GM21381 (cell line): ENCODE results near the gene PTH1R.

Experiments used
- ATAC-seq: cut with Tn5 transposase; IDR thresholded peaks from one replicate; pipeline ENCODE4 v1.9.1; 2021; ENCODE audit warnings: mild to moderate bottlenecking, moderate library complexity; ENCODE audit not compliant: unreplicated experiment

Gene PTH1R

DNA sequence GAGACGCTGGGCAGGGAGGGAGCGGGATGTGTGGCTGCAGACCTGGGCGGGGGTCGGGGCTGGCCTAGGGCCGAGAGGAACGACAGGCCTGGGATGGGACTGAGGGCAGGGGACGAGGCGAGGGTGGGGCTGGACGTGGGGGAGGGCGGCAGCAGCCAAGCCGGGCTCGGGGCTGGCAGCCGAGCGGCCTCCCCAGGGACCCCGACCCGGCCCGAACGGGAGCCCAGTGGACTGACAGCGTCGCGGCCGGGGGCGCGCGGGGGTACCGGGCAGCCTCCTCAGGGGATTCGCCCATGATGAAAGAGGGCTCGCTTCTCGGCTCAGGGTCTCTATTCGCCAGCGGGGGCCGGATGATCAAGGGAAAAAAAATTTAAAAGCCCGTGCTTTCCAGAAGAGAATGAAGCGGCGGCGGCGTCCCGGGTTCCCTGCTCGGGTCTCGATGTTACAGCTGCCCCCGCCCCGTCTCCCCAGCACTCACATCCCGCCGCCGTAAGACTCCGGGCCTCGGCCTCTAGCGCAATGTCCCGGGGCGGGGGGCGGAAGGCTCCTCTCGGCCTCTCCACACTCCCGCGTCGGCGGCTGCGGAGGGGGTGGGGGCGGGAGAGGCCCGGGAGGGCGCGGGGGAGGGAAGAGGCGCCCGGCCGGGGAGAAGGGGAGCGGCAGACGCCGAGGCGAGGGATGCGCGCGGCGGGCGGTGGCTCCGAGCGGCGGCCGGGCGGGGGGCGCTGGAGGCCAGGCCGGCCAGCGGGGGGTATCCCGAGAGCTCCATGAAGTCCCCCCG, 4.3 kb downstream of the PTH1R start:
- ATAC-seq: no peak

DNA sequence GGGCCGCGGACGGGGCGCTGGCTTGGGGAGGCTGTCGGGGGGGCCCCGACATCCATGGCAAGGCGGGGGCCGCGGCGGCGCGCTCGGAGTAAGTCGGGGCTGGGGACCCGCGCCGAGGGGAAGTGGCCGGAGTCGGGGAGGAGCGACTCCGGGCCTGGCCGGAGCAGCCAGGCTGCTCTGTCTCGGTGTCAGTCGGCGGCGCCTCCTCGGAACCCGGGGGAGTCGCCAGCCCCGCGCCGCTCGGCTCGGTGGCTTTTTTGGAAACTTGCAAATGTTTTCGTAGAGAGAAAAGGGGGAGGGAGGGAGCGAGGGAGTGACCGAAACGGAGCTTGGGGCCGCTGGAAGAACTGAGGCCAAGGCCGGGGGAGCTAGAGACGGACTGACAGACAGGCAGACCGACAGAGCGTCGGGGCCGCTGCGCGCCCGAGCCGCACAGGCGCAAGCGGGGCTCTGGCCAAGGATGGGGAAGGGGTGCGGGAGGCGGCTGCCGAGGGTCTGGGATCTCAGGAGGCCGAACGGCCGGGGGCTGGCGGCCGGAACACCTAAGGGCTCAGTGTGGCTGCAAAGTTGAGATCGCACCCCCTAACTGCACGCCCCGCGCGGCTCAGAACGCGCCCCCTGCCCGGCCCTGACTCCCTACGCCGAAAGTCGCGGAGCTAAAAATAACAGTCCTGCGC, 5.0 kb downstream of the PTH1R start:
- no peak for ATAC-seq

DNA sequence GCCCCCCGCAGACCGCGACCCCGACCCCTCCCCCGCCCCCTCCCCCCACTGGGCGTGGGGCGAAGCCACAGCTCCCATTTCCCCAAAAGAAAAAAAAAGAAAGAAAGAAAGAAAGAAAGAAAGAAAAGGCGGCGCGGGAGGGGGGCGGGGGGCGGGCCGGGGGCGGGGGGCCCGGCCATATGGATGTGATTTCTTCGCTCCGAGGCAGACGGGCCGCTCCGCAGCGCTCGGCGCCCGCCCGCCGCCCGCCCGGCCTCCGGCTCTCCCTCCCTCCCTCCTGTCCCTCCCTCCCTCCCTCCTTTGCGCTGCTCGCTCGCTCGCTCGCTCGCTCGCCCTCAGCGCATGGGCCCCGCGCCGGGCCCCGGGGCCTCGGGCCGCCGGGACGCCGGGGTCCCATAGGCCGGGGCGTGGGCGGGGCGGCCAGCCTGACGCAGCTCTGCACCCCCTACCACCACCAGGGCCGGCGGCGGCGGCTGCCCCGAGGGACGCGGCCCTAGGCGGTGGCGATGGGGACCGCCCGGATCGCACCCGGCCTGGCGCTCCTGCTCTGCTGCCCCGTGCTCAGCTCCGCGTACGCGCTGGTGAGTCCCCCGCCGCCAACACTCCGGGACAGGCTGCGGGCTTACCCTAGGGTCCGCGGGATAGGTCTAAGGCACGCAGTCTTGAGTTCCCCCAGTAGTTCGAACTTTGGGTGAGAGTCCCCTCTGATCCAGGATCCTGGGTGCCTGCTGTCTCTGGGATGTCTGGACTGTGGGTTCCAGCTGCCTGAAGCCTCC, 5.7 kb downstream of the PTH1R start:
- ATAC-seq: no peak

DNA sequence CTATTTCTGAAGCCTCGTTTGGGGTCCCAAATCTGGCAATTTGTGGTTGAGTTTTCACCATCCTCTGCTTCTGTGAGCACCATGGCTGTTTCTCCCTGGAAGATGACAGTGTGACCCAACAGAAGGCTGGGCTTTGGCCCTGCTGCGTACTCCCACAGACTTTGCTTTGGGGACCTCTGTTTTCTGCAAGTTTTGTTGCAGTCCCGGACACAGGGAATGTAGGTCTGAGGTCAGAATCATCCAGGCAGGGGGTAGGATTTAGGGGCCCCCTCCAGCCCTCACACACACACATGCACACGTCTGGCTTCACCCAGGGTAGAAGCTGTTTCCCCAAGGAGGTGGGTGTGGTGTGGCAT, 6.3 kb downstream of the PTH1R start:
- no peak for ATAC-seq

DNA sequence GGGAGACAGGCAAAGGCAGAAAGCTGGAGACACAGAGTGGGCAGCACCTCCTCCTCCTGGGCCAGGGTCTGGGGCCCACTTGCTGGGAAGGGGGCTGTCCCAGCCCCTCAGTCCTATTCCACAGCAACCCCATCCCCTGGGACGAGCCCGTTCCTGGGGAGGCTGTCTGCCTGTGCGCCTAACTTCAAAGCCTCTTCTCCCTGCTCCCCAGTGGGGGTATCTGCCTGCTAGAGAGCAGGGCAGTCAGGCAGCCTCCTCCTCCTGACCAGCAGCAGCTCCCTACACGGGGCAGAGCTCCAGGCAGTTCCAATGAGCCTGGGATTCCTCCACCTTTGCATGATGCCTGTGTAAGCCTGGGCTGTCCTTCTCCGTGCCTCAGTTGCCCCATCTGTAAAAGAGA, 6.9 kb downstream of the PTH1R start:
- no peak for ATAC-seq

DNA sequence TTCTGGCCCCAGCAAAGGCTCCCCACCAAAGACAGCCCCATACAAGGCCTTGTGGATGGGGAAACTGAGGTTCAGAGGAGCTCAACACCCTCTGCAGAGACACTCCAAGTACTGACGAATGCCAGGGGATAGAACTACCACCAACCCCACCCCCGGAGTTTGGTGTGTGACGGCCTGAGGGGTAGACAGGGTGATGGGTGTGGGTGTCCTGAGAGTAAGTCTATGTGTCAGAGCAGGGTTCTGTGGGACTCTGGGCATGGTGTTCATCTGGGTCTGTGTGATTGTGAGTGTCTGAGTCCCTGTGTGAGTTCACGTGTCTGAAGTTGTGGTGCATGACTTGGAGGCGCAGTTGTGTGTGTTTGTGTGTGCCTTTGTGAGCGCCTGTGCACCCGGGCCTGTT, 7.4 kb downstream of the PTH1R start:
- no peak for ATAC-seq

DNA sequence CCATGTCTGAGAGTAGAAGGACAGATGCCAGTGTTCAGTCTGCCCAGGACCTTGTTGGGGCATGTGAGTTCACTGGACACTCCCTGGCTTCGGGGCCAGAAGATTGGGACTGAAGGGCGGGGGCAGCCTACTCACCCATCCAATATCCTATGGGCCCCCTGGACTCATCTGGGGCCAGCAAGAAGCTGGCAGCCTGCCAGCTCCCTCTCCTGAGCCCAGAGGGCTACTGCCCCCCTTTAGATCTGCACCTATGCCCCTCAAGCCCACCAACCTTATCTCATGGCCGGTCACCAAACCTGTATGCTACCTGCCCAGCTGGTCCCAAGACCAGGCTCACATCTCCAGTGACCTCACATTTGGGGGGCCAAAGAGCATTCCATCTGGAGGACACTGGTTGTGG, 8.1 kb downstream of the PTH1R start:
- ATAC-seq: no peak

DNA sequence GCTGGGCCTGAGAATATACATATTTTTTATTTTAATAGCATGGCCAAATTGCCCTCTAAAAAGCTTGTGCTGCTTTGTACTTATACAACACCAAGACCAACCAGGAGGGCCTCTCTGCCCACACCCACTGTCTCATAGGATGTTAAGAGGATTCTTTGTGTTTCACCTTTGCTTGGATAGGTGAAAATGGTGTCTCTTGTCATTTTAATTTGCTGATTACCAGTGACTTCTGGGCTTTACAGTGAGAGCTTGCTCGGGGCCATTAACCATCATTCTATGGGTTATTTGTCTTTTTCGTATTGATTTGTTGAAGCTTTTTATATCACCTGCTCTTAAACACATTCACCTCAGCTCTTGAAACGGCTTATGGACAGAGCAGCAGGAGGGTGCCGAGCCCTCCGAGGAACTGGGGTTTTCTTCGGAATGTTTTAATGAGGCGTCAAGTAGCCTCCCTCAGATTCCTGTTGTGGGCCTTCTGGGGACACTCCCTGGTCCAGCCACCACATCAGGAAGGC, 10.5 kb downstream of the PTH1R start:
- ATAC-seq: no peak

DNA sequence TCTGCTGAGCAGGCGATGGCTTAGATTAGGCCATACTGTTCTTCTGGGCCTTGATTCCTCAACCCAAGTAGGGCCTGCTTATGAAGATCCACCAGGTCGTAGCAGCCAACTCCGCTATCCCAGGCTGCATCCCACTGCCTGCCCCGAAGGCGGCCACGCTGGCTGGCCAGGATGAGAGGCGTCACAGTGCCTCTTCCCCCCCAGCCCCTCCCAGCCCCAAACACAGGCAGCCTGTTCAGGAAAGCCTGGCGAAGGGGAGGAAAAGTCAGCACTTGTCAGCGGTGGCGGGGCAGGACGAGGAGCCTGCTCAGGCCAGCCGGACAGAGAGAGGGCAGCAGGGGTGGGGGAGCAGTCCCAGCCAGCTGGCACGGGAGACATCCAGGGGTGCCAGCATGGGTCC, 11.2 kb downstream of the PTH1R start:
- ATAC-seq: no peak

DNA sequence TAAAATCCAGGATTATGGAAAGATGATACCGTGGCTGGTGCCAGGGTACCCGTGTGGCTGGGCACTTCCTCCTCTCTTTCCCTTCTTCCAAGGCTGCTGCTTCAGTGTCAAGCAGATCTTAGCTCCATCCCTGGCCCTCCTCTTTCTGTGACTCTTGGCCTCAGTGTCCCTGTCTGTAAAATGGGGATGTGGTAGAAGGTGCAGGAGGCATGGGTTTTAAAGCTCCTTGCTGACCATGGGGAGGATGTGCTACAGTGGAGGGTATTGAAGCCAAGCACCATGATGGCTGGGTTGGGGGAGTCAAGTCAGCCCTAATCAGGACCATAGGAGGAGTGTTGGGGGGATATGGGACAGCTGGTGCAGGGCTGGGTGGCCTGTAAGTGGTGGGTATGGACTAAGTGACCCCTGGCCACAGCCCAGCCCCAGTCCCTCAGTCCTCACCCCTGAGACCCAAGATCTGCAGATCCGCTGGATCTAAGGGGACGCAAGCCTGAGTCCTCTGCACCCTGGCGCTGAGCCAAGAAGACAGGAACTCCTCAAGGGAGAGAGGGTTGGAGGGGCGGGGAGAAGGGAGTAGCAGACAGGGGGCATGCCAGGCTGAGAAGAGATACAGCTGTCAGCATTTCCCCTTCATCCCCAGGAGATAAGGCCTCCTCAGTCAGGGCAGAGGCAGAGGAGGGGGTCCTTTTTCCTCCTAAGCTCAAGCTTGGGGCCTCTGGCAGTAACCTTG, 12.0 kb downstream of the PTH1R start:
- no peak for ATAC-seq

DNA sequence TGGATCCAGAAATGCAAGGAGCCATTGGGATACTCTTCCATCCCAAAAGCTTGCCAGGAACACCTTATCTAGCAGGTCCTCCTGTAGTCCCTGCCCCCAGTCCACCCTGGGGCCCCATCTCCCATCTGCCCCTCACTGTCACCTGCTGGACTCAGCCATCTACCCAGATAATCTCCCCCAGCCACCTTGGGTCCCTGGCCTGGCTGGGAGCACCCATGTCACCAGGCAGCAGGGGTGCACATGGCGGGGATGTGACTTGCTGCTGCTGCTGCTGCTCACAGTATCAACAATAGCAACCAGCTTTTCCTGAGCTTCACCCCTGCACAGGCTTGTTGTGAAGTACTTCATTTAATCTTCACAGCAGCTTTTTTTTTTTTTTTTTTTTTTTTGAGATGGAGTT, 12.6 kb downstream of the PTH1R start:
- no peak for ATAC-seq

DNA sequence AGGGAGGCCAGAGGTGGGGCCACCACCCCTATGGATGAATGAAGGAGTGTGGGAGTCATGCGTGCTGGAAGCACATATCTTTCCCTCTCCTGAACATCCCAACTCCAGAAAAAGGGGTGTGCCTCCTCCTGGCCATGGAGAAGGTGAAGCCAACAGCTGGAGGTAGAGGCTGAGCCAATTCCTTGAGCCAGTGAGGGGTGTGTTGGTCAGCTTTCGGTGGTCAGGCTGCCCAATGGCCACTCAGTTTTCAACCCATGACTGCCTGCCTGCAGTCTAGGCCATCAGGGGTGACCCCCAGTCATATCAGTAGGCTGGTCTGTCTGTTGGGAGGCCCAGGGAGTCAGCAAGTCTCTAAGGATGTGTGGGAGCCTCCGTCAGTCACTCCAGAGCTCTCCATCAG, 13.6 kb downstream of the PTH1R start:
- ATAC-seq: no peak

DNA sequence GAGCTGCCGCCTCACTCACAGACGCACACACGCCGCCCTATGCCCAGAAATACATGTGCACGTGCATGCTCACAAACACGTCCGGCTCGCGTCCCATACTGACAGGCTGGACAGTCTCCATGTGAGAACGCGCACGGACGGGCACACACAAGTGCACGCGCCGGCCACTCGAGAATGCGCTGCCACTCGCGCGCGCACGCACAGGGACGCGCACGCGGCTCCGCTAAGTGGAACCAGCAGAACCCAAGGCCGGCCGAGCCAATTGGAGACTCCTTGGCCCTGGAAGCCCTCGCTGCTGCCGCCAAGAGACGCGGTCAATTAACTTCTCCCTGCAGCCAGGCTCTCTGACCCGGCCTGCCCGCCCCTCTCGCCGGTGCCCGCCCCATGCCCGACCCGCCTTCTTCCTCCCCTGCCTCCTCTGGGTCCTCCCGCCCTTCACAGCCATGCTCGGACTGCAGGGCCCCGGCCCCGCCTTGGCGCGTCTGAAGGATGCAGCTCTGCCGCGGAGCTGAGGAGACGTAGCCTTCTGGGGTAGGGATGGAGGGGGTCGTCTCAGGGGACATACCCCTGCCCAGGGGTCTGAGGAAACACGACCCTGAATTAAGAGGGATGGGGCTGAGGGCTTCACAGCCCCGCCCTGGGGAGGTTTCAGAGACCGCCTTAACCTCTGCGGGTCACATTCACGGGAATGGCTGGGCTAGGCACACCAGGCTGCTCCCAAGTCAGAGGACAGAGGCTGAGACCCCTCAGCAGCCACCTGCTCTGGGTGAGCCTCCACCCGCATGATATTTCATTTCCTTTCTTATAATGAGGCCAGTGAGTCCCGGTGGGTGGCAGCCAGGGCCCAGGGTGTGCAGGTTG, 15.0 kb downstream of the PTH1R start:
- no peak for ATAC-seq

DNA sequence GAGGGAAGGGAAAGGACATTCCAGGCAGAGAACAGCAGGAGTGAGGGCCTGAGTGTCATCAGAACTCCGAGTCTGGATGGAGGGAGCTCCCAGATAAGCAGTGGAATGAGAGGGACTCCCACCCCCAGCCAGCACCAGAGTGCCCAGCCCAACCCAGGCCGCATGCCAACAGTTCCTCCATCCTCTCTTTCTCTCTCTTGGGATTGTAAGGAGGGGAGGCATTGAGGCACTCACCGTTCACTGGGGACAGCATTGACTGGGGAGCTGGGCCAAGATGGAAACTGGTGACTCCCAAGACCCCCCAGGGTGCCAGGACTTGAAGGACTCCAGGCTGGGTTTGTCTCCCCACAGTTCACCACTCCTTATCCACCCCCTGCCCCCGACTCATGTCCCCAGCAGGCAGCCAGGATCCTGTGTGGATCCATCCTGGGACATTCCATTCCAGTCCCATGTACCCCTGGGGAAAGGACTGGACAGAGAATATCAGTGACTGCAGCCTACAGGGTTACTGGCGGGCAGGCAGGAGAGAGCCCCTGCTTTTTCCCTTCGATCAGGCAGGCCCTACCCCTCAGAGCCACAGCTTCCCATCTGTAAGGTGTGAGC, 15.7 kb downstream of the PTH1R start:
- ATAC-seq: no peak

DNA sequence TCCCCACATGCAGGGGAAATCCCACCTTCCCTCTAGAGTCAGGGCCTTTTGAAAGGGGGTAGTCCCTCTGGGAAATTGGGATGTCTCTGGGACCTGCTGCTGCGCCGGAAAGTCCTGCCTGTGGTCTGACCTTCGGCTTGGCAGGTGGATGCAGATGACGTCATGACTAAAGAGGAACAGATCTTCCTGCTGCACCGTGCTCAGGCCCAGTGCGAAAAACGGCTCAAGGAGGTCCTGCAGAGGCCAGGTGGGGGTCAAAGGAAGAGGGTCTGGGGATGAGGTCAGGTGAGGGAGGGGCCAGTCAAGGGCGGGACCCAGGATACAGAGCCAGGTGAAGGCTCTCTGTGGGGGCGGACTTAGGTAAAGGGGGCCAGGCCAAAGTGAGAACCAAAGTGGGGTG, 16.2 kb downstream of the PTH1R start:
- no peak for ATAC-seq

DNA sequence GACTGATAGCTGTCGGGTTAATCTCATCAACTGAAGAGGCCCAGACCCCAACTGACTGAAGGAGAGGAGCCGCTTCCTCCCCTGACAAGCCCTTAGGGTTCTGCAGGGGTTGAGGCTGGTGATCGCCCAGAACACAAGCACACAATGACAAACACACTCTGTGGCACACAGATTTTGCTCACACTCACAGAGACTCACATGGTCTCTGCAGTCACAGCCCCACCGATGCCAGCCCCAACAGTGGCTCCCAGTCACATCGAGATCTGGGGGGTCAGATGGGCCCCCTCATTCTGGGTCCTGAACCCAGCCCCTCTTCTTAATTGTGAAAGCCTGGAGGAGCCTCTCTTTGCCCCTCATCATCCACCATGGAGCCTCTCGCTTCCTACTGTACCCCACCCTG, 16.7 kb downstream of the PTH1R start:
- ATAC-seq: no peak

DNA sequence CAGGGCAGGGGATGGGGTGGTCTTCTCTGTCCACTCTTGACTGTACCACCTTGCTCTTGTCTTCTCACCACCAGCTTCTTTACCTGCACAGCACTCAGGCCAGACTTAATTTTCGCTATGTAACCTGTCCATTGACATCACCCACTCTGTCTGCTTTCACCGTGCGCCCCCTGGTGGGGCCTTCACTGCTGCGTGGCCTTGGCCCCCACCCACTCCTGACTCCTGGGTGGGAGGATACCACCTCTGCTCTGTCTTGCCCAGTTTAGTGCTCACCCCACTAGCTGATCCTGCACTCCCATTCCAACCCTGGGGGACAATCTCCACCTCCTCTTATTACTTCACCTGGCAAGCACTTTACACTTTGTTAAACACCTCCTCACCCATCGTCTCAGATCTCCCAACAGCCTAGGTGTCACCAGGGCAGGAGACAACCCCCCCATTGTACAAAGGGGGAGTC, 17.7 kb downstream of the PTH1R start:
- ATAC-seq: no peak

DNA sequence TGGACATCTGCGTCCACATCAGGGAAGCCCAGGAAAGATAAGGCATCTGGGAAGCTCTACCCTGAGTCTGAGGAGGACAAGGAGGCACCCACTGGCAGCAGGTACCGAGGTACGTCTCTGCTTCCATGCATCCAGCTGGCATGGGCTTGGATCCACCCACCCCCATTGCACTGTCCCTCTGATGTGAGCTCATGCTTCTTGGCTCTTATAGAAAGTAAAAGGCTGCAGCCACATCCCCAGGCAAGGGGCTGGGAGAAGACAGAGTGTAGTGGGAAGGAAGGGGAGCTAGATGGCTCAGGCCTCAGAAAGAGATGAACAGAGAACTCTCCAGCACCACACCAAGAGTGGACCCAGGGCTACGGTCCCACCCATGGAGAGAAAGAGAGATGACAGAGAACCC, 18.2 kb downstream of the PTH1R start:
- ATAC-seq: no peak

DNA sequence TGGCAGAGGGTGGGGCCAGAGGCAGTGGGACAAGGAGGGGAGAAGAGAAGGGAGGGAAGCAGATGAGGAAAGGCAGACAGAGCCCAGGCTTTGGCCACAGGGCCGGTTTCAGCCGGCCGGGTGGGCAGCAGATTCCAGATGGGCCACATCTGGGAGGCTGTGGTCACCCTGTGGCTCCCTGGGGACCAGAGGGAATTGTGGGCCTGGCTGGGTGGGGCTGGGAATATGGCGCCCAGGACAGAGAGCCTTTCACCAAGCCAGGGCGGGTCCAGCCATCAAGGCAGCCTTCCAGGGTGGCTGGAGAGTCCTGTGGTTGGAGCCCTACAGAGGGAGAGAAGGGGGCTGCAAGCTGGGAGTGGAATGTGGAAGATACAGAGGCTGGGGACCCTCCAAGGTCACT, 18.9 kb downstream of the PTH1R start:
- no peak for ATAC-seq

DNA sequence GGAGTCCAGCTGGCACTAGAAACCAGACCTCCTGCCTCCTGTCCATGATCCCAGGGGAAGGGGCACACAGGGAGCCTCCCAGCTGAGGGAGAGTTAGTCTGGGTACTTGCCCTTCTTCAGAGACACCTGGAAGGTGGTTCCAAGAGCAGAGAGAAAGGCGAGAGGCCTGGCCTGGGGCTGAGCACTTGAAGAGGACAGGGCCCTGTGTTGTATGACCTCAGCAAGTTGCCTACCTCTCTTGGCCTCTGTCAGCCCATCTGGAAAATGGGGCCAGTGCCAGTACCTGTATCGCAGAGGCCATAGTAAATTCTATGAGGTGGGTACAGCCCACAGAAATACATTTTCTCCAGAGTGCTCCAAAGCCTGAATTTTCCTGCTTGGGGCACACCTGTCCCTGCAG, 19.5 kb downstream of the PTH1R start:
- no peak for ATAC-seq
